ENCODE data around the gene CYP3A5.
"Not testable (repeated sequence)": the region's sequence is repeated elsewhere in the genome, so short reads cannot be mapped to it uniquely, and the experiment has no call there.

CYP3A5 gene

DNA sequence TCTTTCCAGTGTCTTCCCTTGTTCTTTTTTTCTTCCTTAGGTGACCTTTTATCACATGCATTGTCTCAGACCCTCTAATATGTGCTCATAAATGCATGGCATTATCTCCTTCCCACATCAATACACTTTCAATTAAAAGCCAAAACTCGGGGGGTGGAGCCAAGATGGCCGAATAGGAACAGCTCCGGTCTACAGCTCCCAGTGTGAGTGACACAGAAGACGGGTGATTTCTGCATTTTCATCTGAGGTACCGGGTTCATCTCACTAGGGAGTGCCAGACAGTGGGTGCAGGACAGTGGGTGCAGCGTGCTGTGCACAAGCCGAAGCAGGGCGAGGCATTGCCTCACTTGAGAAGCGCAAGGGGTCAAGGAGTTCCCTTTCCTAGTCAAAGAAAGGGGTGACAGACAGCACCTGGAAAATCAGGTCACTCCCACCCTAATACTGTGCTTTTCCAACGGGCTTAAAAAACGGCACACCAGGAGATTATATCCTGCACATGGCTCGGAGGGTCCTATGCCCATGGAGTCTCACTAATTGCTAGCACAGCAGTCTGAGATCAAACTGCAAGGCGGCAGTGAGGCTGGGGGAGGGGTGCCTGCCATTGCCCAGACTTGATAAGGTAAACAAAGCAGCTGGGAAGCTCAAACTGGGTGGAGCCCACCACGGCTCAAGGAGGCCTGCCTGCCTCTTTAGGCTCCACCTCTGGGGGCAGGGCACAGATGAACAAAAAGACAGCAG lies 6.2 kb upstream of the CYP3A5 start:
- not testable (repeated sequence) for DNase-seq (ENCODE audit: low read depth in 2 of 2)

DNA sequence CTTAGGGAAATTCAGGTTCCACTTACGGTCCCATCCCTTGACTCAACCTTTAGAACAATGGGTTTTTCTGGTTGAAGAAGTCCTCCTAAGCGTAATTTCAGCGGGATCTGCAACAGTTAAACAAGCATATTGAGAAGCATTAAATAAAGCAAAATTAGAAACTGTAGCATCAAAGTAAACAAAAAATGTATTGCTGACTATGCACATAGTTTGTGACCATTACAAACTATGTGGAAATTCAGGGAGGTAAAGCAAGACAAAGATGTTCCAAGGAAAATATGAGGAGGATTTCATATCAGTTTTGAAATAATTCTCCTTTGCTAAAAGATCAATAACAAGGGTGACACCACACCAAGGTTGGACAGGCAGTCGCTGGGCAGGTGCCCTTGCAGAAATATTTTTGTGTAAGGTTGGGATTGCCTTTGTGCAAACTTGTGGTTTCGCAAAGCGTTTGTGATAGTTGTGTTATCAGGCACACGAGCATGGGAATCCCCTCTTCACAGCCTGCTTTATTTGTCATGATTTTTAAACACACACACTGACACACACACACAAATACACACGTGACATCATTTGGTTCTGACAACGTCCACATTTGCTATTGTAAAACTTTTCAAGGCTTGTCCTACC lies 5.4 kb upstream of the CYP3A5 start:
- DNase-seq (ENCODE audit: low read depth in 2 of 2) = no peak

DNA sequence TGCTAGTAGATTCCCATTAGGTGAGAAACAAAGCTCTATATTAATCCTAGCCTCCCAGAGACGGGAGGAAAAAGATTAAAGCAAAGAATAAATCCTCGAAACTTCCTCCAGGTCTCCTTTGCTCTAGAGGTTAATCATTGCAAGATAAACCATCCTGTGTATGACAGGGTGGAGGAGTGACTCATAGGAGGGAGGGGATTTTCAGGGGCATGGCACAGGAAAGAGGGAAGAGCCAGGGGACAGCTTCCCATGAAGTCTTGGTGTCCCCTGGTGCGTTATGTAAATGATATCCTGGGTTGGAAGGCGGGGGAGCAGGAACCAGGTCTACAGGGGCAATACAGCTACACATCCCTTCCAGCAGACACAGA lies 780 bp downstream of the CYP3A5 start:
- DNase-seq (ENCODE audit: low read depth in 2 of 2) = no peak

DNA sequence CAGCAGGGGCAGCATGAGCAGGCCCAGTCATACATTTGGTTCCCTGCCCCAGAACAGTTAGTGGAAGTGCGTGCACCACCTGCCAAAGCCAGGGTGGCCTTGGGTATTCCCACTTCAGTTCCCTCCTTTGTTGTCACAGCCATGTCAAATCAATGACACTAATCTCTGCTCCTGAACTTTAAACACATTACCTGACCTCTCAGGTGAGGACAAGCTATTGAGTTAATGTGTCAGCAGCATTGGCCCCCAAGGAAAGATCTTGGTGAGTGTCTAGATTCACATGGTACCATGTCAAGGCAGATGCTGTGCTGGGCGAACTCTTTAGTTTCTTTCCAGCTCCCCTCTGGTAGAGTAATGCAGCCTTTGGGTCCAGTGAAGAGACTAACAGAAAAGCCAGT lies 2.1 kb downstream of the CYP3A5 start:
- no peak for DNase-seq (ENCODE audit: low read depth in 2 of 2)

DNA sequence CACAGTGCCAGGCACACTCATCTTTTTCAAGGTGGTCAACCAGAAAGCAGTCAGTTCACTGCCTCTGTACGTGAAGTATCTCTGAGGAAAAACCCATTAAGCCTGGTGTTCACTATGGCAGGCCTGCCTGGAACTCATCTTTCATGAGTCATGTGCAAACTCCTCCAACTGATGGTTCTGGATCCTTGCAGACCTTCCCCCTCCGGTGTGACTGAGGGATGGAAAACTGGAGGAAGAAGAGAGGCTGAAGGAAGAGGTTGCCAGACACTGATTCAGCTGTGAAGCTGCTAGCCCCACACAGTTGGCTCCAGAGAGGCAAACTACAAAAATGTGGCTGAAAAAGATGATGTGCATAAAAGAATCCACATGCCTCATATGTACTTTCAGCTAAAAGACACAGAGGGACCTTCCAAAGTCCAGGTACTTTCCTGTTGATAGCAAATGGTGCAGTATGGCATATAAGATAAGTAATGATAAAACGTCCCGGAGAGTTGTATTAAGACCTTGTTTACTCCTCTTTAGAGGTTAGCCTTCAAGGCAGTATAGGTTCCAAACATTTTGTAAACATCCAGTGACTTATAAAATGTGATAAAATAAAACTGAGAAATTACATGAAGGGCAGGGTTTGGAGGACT lies 2.7 kb downstream of the CYP3A5 start:
- no peak for DNase-seq (ENCODE audit: low read depth in 2 of 2)

DNA sequence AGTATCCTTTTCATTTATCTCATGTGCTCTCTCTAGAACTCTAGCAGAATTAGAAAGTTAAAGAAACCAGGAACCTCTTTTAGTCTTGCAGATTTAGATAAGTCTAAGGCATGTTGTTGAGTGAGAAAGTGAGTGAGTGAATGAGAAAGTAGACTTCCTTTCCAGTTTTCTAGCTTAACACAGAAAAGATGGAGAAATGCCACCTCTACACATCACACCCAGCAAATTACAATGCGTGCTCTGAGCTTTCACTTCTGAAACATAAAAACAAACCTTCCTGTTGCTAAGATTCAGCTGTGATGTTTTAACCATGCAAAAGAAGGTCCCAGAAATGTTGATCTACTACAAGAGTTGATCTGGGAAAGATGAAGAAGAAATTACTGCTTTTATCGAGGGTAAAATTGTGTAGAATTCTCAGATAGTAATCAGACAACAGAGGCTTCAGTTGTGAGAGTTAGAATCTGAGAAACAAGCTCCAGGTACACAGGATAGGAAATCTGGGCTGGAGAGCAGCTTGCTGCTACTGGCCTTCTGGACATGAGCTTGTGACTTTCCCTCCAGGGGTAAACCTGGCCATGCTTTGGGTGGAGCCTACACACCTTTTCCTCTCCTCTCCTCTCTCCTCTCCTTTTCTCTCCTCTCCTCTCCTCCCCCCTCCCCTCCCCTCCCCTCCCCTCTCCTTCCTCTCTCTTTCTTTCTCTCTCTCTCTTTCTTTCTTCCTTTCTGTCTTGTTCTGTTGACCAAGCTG lies 4.6 kb downstream of the CYP3A5 start:
- DNase-seq (ENCODE audit: low read depth in 2 of 2) = no peak

DNA sequence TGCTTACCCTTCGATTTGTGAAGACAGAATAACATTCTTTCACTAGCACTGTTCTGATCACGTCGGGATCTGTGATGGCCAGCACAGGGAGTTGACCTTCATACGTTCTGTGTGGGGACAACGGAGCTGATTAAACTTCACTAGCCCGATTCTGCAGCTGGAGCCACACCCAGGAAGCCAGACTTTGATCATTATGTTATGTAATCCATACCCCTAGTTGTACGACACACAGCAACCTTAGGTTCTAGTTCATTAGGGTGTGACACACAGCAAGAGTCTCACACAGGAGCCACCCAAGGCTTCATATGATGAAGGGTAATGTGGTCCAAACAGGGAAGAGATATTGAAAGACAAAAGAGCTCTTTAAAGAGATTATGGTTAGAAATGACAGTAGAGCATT lies 7.2 kb downstream of the CYP3A5 start:
- DNase-seq (ENCODE audit: low read depth in 2 of 2) = no peak

DNA sequence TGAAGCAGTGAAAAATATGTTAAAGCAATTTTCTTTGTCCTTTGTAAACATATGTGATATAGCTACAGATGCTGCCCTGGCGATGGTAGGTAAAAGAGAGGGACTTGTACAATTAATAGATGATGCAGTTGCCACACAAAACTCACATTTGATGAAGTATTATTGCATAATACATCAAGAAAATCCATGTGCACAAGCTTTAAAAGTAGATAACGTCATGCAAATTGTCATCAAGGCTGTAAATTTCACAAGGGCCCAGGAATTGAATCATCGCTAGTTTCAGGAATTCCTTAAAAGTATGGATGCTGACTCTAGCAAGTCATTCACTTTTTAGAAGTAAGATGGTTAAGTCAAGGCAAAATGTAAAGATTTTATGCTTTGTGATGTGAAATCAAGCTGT lies 10.0 kb downstream of the CYP3A5 start:
- DNase-seq (ENCODE audit: low read depth in 2 of 2) = no peak

DNA sequence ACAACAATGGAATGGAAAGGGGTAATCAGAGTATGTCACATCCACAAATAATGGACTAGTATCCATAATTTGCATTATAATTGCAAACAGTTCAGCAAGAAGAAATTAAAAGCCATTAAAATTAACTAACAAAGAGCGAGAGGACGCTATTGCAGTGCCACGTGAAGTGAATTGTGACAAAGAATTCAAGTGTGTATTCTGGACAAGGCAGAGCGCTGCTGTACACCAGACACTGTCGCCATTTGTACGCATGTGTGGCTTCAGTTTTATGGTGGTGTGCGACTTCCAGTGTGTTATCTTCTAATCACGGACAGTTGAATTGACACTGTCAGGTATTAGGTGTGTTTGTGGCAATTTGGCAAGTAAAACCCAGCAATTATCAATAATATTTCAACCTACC lies 11.3 kb downstream of the CYP3A5 start:
- no peak for DNase-seq (ENCODE audit: low read depth in 2 of 2)

DNA sequence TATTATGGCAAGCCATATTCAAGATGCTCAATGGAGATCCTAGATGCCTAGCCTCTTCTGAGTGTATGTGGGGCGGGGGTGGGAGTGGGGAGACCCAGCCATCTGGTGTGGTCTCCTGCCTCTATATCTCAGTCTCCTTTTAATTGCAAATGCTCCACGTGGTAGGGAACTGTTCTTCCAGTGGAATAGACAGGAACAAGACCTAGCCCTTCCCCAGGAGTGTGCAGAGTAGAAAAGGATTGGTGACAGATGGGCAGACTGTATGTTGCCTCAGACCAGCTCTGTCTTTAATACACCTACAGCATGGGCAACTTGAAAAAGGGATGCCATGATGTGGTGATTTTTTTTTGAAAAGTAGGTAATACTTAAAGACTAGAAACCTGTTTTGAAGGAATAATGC lies 12.6 kb downstream of the CYP3A5 start:
- DNase-seq (ENCODE audit: low read depth in 2 of 2) = no peak

DNA sequence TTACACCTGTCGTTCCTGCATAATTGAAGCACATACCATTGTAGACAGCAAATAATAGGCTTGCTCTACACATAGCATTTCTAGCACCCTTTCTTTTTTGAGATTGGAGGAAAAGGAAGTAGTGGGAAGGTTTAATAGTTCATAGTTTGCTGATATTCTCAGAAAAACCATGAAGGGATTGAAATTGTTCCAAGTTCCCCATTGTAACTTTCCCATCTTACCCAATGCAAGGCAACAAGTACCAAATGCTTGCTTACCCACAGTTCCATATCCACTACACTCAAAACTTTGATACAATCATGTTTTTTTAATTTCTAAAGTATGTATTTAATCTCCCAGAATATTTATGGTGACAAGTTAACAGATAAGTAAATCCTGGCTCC lies 13.8 kb downstream of the CYP3A5 start:
- no peak for DNase-seq (ENCODE audit: low read depth in 2 of 2)

DNA sequence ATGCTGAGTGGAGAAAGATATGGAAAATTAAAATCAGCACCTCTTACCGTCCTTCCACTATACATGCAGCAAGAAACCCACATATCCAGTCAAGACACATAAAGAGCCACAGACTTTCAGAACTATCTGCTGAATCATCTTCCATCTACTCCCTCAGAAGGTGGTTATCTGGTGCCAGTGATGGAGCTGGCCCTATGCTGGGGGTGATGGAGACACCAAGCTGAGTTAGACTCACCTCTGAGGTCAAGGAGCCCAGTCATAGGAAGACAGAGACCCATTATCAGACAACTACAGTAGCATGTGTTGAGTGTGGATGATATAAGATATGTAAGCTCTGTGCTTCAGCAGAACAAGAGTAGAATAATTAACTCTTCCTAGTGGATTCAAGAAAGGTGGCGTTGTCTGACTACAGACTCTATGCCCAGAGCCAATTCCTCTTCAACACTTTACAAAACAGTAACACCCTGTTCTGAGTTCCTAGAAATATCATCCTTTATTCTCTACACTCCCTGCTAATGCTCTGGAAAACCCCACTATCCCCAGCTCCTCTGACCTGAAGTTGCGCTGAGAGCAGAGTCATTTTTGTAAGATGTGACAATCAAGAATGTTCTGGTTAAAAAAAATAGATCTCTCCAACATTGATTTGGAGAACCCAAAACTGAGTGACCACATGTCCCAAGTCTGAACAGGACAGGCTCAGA lies 14.3 kb downstream of the CYP3A5 start:
- DNase-seq (ENCODE audit: low read depth in 2 of 2) = no peak

DNA sequence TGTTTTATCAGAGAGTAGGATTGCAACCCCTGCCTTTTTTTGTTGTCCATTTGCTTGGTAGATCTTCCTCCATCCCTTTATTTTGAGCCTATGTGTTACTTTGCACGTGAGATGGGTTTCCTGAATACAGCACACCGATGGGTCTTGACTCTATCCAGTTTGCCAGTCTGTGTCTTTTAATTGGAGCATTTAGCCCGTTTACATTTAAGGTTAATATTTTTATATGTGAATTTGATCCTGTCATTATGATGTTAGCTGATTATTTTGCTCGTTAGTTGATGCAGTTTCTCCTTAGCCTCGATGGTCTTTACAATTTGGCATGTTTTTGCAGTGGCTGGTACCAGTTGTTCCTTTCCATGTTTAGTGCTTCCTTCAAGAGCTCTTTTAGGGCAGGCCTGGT lies 21.9 kb downstream of the CYP3A5 start:
- not testable (repeated sequence) for DNase-seq (ENCODE audit: low read depth in 2 of 2)

DNA sequence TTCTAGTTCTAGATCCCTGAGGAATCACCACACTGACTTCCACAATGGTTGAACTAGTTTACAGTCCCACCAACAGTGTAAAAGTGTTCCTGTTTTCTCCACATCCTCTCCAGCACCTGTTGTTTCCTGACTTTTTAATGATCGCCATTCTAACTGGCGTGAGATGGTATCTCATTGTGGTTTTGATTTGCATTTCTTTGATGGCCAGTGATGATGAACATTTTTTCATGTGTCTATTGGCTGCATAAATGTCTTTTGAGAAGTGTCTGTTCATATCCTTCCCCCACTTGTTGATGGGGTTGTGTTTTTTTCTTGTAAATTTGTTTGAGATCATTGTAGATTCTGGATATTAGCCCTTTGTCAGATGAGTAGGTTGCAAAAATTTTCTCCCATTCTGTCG lies 25.2 kb downstream of the CYP3A5 start:
- not testable (repeated sequence) for DNase-seq (ENCODE audit: low read depth in 2 of 2)

DNA sequence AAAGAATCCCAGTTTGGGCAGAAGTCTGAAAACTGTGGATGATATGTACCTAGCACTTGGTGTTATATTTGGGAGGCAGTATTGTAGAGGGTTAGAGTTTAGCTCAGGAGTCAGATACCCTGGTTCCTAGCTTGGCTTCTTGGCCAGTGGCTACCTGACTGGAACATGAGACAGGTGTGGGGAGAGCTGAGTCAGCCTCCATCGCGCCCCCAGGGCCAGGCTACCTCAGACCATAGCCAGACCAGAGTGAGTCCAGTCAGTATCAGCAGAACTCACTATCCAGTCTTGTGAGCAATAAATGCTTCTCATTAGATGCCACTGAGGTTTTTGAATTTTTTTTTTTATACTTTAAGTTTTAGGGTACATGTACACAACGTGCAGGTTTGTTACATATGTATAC lies 26.0 kb downstream of the CYP3A5 start:
- DNase-seq (ENCODE audit: low read depth in 2 of 2) = no peak

DNA sequence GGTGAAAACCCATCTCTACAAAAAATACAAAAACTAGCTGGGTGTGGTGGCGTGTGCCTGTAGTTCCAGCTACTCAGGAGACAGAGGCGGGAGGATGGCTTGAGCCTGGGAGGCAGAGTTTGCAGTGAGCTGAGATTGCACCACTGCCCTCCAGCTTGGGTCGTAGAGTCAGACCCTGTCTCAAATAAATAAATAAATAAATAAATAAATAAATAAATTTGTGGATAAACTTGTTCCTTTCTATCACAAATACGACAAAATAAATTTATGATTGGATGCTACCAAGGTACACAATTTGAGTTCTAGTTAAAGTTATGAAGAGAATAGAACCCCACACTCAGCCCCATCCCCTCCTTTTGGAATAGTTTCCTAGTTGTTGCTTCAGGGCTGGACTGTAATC lies 26.5 kb downstream of the CYP3A5 start:
- not testable (repeated sequence) for DNase-seq (ENCODE audit: low read depth in 2 of 2)

DNA sequence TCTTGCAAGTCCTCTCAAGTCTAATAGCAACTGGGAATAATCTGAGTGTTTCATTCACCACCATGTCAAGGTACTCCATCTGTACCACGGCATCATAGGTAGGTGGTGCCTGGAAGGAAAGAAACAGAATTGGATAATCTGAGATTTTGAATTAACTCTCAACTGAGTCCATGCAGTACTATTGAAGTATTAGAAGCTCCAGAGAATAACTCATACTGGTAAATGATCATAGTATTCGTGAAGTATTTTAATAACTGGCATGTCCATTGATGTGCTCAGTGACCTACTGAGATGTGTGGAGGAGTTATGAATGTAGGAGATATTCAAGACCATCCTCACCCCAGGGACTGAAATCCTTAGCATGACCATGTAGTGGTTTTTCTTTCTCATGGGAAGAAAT lies 27.1 kb downstream of the CYP3A5 start:
- DNase-seq (ENCODE audit: low read depth in 2 of 2) = no peak

DNA sequence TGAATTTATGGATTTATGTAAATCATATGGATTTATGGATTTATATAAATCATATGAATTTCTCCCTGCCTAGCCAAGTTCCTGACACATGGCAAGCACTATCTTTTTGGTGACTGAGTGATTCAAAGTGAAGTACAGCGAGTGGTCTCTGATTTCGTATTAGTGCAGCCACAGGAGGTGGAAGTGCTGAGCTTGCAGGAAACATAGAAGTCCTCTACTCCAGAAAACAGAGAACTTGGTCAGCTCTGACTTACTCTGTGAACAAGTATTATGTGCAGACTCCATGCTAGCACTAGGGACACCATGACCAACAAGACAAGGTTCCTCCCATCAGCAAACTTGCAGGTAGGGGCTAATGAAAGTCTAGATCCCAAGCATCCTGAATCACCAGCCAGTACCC lies 28.5 kb downstream of the CYP3A5 start:
- DNase-seq (ENCODE audit: low read depth in 2 of 2) = no peak

DNA sequence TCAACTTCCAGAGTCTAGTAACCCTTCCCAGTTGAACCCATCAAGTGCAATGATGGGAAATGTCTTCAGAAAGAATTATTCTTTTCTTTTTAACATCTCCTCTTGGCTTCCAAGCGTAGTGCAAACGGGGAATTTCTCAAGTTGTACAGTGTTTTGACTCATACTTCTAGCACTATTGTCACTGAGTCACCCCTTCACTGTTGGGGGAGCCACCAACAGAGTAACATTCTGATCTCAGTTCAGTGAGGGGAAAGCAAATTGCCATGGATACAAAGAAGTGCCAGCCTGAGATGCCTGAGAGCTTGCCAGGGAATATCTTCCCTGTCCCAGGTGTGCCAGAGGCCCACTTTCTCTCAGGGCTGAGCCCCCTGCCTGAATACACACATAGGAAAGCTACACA lies 31.0 kb downstream of the CYP3A5 start:
- no peak for DNase-seq (ENCODE audit: low read depth in 2 of 2)

DNA sequence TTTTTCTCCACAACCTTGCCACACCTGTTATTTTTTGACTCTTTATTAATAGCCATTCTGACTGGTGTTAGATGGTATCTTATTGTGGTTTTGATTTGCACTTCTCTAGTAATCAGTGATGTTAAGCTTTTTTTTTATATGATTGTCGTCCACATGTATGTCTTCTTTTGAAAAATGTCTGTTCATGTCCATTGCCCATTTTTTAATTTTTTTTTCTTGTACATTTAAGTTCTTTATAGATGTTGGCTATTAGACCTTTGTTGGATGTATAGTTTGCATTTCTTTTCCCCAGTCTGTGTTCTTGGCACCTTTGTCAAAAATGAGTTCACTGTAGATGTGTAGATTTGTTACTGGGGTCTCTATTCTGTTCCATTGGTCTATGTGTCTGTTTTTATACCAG lies 34.2 kb downstream of the CYP3A5 start:
- DNase-seq (ENCODE audit: low read depth in 2 of 2) = no peak

DNA sequence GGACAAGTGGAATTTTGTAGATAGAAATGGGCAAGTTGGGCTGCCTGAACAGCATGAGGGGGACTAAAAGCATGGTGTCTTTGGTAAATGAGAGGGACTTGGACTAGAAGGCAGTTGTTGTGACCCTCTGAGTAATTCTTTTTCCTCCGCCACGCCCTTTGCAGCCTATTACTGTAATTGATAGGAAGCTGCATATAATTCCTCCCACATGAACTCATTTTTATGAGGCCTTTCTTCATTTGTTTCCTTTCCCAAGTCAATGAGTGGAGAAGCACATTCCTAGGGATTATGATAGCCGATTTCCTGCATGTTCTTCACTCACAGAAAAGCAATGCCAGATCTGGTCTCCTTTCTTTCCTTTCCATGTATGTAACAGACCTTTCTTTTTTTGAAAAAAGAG lies 35.4 kb downstream of the CYP3A5 start:
- no peak for DNase-seq (ENCODE audit: low read depth in 2 of 2)

DNA sequence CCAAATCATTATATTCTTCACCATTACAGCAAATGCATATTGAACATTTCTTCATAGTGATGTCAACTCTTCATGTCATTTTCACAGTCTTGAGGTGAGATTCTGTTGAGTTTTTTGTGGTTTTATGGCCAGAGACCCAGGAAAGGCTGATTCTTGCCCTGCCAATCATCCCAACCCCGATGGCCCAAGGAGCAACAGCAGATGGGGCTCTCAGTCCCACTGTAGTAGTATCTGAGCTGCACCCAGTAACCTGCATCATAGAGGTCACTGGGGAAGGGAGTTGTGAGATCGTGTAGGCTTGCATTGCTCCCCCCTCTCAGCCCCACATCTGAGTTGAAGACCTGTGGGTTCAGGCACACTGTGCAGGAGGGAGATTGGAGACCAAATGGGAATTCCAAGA lies 36.3 kb downstream of the CYP3A5 start:
- no peak for DNase-seq (ENCODE audit: low read depth in 2 of 2)
